Breast epithelium (tissue), 4 donors: ENCODE measurements around the gene NPC2. TPM values are rescaled to one million over a fixed set of nuclear protein-coding genes. Genes with fewer than 3 reads are reported as not detected.

Experiments used
- DNase-seq, 2 donors: peaks; one replicate each; pipeline ENCODE4 v3.0.0-alpha.2; 2019; ENCODE audit warnings: low spot score in 2 of 2
- H3K27ac ChIP-seq, 2 donors: fragments of 200-600 bp; sonication (generic) in 1 of 2; one replicate each; pipeline ENCODE4 v1.5.1; 2016 to 2019; ENCODE audit warnings: mild to moderate bottlenecking in 1 of 2
- H3K27me3 ChIP-seq, 2 donors: fragments of 200-600 bp; sonication (generic) in 1 of 2; one replicate each; pipeline versions ENCODE4 v1.5.1 to v1.6.0; 2017 to 2019; ENCODE audit warnings: control low read depth in 1 of 2, mild to moderate bottlenecking in 1 of 2
- H3K36me3 ChIP-seq: fragments of 200-600 bp; one replicate; pipeline ENCODE4 v1.5.1; 2019
- H3K4me1 ChIP-seq, 2 donors: fragments of 200-600 bp; sonication (generic); one replicate each; pipeline ENCODE4 v1.5.1; 2016 to 2019; ENCODE audit warnings: control low read depth in 1 of 2
- H3K4me3 ChIP-seq, 3 donors: fragments of 200-600 bp; sonication (generic); 1 replicate in 2 of 3; 2 replicates in 1 of 3; pipeline ENCODE4 v1.5.1; 2016 to 2019; ENCODE audit warnings: mild to moderate bottlenecking in 3 of 3, moderate library complexity in 2 of 3
- H3K9me3 ChIP-seq, 2 donors: fragments of 200-600 bp; sonication (generic) in 1 of 2; one replicate each; pipeline ENCODE4 v1.5.1; 2016 to 2019; ENCODE audit warnings: control low read depth in 1 of 2
- POLR2A ChIP-seq: fragments of 450-650 bp; IDR thresholded peaks from one replicate; pipeline ENCODE4 v1.6.1; 2016; ENCODE audit warnings: antibody characterized with exemption, mild to moderate bottlenecking, moderate library complexity
- POLR2AphosphoS5 ChIP-seq, 3 donors: sonication (generic); formaldehyde crosslinking; IDR thresholded peaks; one replicate each; pipeline ENCODE4 v1.6.1; 2017; ENCODE audit warnings: antibody characterized with exemption in 3 of 3
- intact Hi-C: fragments of 100-400 bp; cut with DNase I; formaldehyde crosslinking; loops from one replicate; pipeline ENCODE4 v1.15.1; 2023; ENCODE audit warnings: low total_unique reads
- total RNA-seq, 3 donors: library from RNA; depleted of rRNA; stranded (reverse); fragments of >200 nt; gene quantifications; one replicate each; pipeline ENCODE4 v1.1.0, GENCODE V29; 2016
- TF ChIP-seq, protein P1 (sequence below), 3 donors: fragments of 450-650 bp; IDR thresholded peaks; one replicate each; pipeline ENCODE4 v1.5.1; 2016 to 2017; ENCODE audit warnings: antibody characterized with exemption in 3 of 3, mild to moderate bottlenecking in 3 of 3, moderate library complexity in 3 of 3

NPC2 gene
- total RNA-seq, 3 donors from 2014 or later: 277 to 663 (median 594) TPM

GRCh38 chr14:74521756-74522155 is 28.7 kb upstream of the NPC2 start:
- no peak for TF ChIP-seq POLR2AphosphoS5 (IDR thresholded peaks at IDR 0.05)
- no peak for TF ChIP-seq POLR2A
- TF ChIP-seq, protein P1, sequence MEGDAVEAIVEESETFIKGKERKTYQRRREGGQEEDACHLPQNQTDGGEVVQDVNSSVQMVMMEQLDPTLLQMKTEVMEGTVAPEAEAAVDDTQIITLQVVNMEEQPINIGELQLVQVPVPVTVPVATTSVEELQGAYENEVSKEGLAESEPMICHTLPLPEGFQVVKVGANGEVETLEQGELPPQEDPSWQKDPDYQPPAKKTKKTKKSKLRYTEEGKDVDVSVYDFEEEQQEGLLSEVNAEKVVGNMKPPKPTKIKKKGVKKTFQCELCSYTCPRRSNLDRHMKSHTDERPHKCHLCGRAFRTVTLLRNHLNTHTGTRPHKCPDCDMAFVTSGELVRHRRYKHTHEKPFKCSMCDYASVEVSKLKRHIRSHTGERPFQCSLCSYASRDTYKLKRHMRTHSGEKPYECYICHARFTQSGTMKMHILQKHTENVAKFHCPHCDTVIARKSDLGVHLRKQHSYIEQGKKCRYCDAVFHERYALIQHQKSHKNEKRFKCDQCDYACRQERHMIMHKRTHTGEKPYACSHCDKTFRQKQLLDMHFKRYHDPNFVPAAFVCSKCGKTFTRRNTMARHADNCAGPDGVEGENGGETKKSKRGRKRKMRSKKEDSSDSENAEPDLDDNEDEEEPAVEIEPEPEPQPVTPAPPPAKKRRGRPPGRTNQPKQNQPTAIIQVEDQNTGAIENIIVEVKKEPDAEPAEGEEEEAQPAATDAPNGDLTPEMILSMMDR (IDR thresholded peaks at IDR 0.05): no peak
- H3K36me3 ChIP-seq: no peaks in the 10 kb centered on the region
- peaks cover 0 to 16% of the 10 kb centered on the region in 2 donors for H3K4me1 ChIP-seq
- H3K27me3 ChIP-seq: no peaks in the 10 kb centered on the region
- no peak overlapping the region for H3K4me3 ChIP-seq
- H3K27ac ChIP-seq: peak overlapping the region; percentile 52 to 87
- no peak for DNase-seq
- no peaks in the 10 kb centered on the region for H3K9me3 ChIP-seq
- intact Hi-C loops: no loop called here

- H3K9me3 ChIP-seq: no peaks in the 10 kb centered on the region
- TF ChIP-seq POLR2AphosphoS5 (IDR thresholded peaks at IDR 0.05): no peak
- TF ChIP-seq, protein P1 (IDR thresholded peaks at IDR 0.05): no peak
- no peak for TF ChIP-seq POLR2A
- H3K4me3 ChIP-seq: no peak overlapping the region
- DNase-seq: no peak
- peak overlapping the region in 1 of 2 donors; percentile 58 for H3K27ac ChIP-seq
- no peaks in the 10 kb centered on the region for H3K4me1 ChIP-seq
- intact Hi-C loops: no loop called here
- H3K27me3 ChIP-seq: no peaks in the 10 kb centered on the region
- H3K36me3 ChIP-seq: no peaks in the 10 kb centered on the region
These were observed 26.4 kb upstream of the NPC2 start for GRCh38 chr14:74519316-74520074.

- TF ChIP-seq, protein P1 (IDR thresholded peaks at IDR 0.05): no peak
- TF ChIP-seq POLR2A: no peak
- TF ChIP-seq POLR2AphosphoS5 (IDR thresholded peaks at IDR 0.05): no peak
- Histone ChIP-seq H3K9me3 (no peaks in the 10 kb centered on the region), H3K27ac (peak overlapping the region; percentile 92 to 94), H3K4me1 (peaks cover 5 to 8% of the 10 kb centered on the region in 2 donors), H3K27me3 (no peaks in the 10 kb centered on the region), H3K36me3 (no peaks in the 10 kb centered on the region), H3K4me3 (no peak overlapping the region)
- intact Hi-C loops: no loop called here
- peak in 1 of 2 donors; percentile 75 for DNase-seq
These were observed 25.1 kb upstream of the NPC2 start for GRCh38 chr14:74518221-74518620.

DNA sequence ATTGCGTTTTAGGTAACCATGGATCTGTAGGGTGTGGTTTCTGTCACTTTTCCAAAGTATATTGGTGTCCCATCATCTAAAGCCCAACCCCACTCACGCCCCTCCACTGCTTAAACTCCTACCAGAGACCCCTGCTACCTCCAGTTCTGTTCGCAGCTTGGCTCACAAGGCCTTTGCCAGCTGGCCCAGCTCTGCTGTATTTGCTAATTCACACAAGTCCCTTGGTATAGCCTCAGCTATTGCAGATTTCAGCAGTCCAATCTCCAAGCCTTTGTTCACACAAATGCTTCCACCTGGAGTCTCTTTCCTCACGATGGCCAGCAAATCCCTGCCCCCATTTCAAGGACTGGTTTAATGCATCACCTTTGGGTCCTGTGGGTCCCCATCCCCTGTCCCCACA is 24.6 kb upstream of the NPC2 start:
- no peak for DNase-seq
- H3K27ac ChIP-seq: peak overlapping the region; percentile 92 to 94
- H3K36me3 ChIP-seq: no peaks in the 10 kb centered on the region
- no peak overlapping the region for H3K4me3 ChIP-seq
- TF ChIP-seq POLR2AphosphoS5 (IDR thresholded peaks at IDR 0.05): no peak
- no peak for TF ChIP-seq POLR2A
- TF ChIP-seq, protein P1 (IDR thresholded peaks at IDR 0.05): no peak
- no peaks in the 10 kb centered on the region for H3K27me3 ChIP-seq
- intact Hi-C loops: no loop called here
- peaks cover 5 to 8% of the 10 kb centered on the region in 2 donors for H3K4me1 ChIP-seq
- no peaks in the 10 kb centered on the region for H3K9me3 ChIP-seq

DNA sequence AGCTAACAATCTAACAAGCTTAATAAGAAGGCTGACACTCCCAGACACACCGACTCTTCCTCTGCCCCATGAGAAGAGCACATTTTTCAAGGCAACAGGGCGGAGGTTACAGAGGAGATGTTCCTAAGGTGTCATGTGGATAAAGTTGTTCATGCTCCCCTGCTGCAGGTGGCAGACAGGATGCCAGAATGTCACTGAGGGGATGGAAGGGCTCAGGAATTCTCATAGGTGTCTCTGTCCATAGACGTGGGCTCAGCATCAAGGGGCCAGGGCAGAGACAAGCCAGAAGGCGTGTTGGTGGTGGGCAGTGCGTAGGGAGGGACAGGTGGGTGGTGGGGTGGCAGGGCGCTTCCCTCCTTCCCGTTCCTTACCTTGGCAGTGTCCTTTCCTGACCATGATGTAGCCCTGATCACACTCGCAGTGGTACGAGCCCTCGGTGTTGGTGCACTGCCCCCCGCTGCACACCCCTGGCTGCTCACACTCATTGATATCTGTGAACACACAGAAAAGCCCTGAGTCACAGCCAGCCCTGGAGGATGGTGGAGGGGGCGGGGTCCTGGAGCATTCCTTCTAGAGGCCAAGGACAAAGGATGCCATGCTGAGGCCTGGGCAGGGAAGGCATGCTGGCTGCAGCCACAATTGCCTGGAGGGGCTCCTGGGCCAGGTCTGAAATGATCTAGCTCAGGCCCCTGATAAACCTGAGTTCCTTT is 23.5 kb upstream of the NPC2 start:
- TF ChIP-seq POLR2AphosphoS5 (IDR thresholded peaks at IDR 0.05) (no peak), POLR2A (no peak)
- TF ChIP-seq, protein P1 (IDR thresholded peaks at IDR 0.05): no peak
- H3K27me3 ChIP-seq: no peaks in the 10 kb centered on the region
- H3K4me3 ChIP-seq: no peak overlapping the region
- peaks cover 5 to 8% of the 10 kb centered on the region in 2 donors for H3K4me1 ChIP-seq
- H3K27ac ChIP-seq: peak overlapping the region; percentile 92 to 94
- H3K9me3 ChIP-seq: no peaks in the 10 kb centered on the region
- DNase-seq: peak in 1 of 2 donors; percentile 79
- intact Hi-C loops: no loop called here
- no peaks in the 10 kb centered on the region for H3K36me3 ChIP-seq
